ENCODE data around the gene PPP6R3.
"Not testable (repeated sequence)": the region's sequence is repeated elsewhere in the genome, so short reads cannot be mapped to it uniquely, and the experiment has no call there.

The PPP6R3 gene

DNA sequence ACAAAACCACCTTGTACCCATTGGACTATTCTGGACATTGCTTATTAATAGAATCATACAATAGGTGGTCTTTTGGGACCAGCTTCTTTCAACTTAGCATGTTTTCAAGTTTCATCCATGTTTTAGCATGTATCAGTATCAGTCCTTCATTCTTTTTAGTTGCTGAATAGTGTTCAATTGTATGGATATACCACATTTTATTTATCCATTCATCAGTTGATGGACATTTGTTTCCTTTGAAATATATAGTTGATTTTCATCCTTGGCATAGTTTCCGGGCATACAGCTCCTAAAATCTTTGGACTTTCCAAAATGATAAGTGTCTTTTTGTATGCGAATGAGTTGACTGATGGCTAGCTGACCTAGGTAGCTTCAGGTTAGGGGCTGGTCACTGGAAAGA, 12.2 kb downstream of the PPP6R3 start:
- Mint-ChIP-seq H3K4me3 (no peak overlapping the region), H3K4me1 (peaks cover 43% of the 10 kb centered on the region), H3K27ac (no peak overlapping the region), H3K27me3 (ENCODE audit: low read depth) (no peaks in the 10 kb centered on the region), H3K9me3 (peaks cover 26% of the 10 kb centered on the region), H3K36me3 (ENCODE audit: low read depth) (peaks cover 89% of the 10 kb centered on the region)
- TF ChIP-seq, protein P1, sequence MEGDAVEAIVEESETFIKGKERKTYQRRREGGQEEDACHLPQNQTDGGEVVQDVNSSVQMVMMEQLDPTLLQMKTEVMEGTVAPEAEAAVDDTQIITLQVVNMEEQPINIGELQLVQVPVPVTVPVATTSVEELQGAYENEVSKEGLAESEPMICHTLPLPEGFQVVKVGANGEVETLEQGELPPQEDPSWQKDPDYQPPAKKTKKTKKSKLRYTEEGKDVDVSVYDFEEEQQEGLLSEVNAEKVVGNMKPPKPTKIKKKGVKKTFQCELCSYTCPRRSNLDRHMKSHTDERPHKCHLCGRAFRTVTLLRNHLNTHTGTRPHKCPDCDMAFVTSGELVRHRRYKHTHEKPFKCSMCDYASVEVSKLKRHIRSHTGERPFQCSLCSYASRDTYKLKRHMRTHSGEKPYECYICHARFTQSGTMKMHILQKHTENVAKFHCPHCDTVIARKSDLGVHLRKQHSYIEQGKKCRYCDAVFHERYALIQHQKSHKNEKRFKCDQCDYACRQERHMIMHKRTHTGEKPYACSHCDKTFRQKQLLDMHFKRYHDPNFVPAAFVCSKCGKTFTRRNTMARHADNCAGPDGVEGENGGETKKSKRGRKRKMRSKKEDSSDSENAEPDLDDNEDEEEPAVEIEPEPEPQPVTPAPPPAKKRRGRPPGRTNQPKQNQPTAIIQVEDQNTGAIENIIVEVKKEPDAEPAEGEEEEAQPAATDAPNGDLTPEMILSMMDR (IDR thresholded peaks at IDR 0.05; ENCODE audit: unreplicated experiment in 3 of 3), result no peak

DNA sequence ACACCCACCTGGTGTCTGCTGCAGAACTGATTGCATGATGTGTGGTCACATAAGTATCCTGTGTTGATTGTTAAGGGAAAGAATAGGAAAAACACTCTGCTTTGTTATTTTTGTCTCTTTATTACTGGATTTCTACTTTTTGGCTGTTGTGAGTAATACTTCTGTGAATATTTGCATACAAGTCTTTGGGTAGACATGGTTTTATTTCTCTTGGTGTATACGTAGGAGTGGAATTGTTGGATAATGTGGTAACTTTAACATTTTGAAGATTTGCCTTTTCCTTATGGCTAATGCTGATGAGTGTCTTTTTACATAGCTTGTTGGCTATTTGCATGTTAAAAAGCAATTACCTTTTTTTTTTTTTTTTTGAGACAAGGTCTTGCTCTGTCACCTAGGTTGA, 13.1 kb downstream of the PPP6R3 start:
- H3K4me3 Mint-ChIP-seq, result no peak overlapping the region
- no peak overlapping the region for H3K27ac Mint-ChIP-seq
- H3K4me1 Mint-ChIP-seq, result peaks cover 34% of the 10 kb centered on the region
- TF ChIP-seq, protein P1 (IDR thresholded peaks at IDR 0.05; ENCODE audit: unreplicated experiment in 3 of 3), result no peak
- peaks cover 89% of the 10 kb centered on the region for H3K36me3 Mint-ChIP-seq (ENCODE audit: low read depth)
- peaks cover 29% of the 10 kb centered on the region for H3K9me3 Mint-ChIP-seq
- no peaks in the 10 kb centered on the region for H3K27me3 Mint-ChIP-seq (ENCODE audit: low read depth)

DNA sequence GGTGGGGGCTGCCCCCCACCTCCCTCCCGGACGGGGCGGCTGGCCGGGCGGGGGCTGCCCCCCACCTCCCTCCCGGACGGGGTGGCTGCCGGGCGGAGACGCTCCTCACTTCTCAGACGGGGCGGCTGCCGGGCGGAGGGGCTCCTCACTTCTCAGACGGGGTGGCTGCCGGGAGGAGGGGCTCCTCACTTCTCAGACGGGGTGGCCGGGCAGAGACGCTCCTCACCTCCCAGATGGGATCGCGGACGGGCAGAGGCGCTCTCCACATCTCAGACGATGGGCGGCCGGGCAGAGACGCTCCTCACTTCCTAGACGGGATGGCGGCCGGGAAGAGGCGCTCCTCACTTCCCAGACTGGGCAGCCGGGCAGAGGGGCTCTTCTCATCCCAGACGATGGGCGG, 15.1 kb downstream of the PPP6R3 start:
- H3K27ac Mint-ChIP-seq; H3K27me3 Mint-ChIP-seq (ENCODE audit: low read depth); H3K4me3 Mint-ChIP-seq: not testable (repeated sequence)
- H3K4me1 Mint-ChIP-seq, result peaks cover 20% of the 10 kb centered on the region
- H3K9me3 Mint-ChIP-seq, result peaks cover 35% of the 10 kb centered on the region
- peaks cover 92% of the 10 kb centered on the region for H3K36me3 Mint-ChIP-seq (ENCODE audit: low read depth)

DNA sequence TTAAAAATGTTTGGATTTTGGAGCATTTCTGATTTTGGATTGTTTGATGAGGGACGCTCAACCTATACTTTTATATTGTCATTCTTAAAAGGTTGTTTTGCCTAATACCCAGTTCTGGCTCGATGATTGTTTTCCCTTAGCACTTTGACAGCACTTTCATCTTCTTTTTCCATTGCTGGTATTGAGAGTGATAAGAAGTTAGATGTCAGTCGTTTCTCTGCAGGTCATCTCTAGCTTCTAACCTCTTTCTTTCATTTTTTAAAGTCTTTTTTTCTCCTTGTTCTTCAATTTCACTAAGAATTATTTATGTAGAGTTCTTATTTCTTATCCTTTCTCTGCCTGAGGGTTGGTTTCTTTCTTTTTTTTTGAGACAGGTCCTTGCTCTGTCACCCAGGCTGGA, 18.8 kb downstream of the PPP6R3 start:
- Mint-ChIP-seq H3K4me3 (no peak overlapping the region), H3K36me3 (ENCODE audit: low read depth) (peaks cover 90% of the 10 kb centered on the region), H3K4me1 (peaks cover 23% of the 10 kb centered on the region), H3K27ac (no peak overlapping the region), H3K27me3 (ENCODE audit: low read depth) (no peaks in the 10 kb centered on the region), H3K9me3 (peaks cover 22% of the 10 kb centered on the region)
- TF ChIP-seq, protein P1 (IDR thresholded peaks at IDR 0.05; ENCODE audit: unreplicated experiment in 3 of 3), result no peak

DNA sequence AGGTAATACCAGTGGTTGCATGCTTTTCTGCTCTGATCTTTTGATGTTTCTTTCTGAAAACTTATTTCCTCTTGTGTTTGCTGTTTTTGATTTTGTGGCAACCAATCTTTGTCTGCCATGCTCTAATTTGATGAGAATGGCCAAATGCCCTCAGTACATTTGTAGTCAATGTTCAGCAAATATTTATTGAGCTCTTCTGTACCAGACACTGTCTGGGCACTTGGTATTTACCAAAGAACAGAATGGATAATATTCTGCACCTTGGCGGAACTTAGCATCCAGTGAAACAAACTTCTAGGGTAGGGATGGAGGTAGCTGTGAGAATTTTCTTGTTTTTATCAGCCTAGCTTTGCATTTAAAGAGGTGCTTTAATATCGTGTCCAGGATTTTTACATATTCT, 19.6 kb downstream of the PPP6R3 start:
- Mint-ChIP-seq H3K9me3 (peaks cover 28% of the 10 kb centered on the region), H3K27ac (no peak overlapping the region), H3K4me1 (peaks cover 23% of the 10 kb centered on the region), H3K27me3 (ENCODE audit: low read depth) (no peaks in the 10 kb centered on the region), H3K4me3 (no peak overlapping the region), H3K36me3 (ENCODE audit: low read depth) (peaks cover 90% of the 10 kb centered on the region)
- TF ChIP-seq, protein P1 (IDR thresholded peaks at IDR 0.05; ENCODE audit: unreplicated experiment in 3 of 3), result no peak

DNA sequence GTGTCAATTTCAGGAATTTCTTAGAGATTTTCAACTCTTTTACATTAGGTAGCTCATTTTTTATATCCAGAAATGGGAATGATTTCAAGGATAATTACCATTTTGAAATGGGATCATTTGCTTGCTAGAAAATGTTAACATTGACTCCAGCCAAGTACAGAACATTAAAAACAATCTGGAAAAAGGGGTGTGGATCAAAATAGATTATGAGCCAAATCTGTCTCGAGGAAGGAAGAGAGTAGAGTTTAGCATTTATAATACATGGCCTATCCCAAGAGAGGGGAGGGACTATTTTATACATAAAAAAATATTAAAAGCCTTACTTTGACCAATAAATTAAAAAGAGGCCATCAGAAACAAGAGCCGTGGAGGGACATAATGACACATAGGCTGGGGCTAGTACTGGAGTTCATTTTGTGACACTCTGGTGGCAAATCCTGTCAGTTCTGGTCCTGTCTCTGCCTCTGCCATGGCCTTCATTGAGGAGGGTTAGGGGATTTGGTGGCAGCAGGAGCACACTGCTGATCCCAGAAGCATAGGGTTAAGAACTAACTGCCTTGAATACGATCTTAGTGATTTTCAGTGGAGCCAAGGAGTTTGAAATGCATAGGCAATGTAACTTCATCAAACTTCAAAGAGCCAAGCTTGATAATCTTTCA, 20.4 kb downstream of the PPP6R3 start:
- peaks cover 88% of the 10 kb centered on the region for H3K36me3 Mint-ChIP-seq (ENCODE audit: low read depth)
- H3K4me3 Mint-ChIP-seq, result no peak overlapping the region
- H3K27ac Mint-ChIP-seq, result peak overlapping the region in 2 of 3 experiments; percentile 19 to 30
- TF ChIP-seq, protein P1 (IDR thresholded peaks at IDR 0.05; ENCODE audit: unreplicated experiment in 3 of 3), result no peak
- peaks cover 23% of the 10 kb centered on the region for H3K4me1 Mint-ChIP-seq
- peaks cover 30% of the 10 kb centered on the region for H3K9me3 Mint-ChIP-seq
- H3K27me3 Mint-ChIP-seq (ENCODE audit: low read depth), result no peaks in the 10 kb centered on the region
